ENCODE results near the gene RNASE11. TPM values are rescaled to one million over a fixed set of nuclear protein-coding genes. Genes with fewer than 3 reads are reported as not detected.

RNASE11 gene
- total RNA-seq, 1 experiment from 2014 or later: not detected

GRCh38 chr14:20618271-20618749 lies 30.5 kb upstream of the RNASE11 start:
- TF ChIP-seq CTCF (conservative IDR thresholded peaks at IDR 0.05): no peak
- Histone ChIP-seq H3K14ac (ENCODE audit: insufficient read depth, low read length) (no peak overlapping the region), H3T11ph (ENCODE audit: low read length) (no peak overlapping the region), H3K79me2 (ENCODE audit: insufficient read depth, low read length) (no peaks in the 10 kb centered on the region), H3K9me3 (ENCODE audit: control insufficient read depth, low read depth, low read length) (no peaks in the 10 kb centered on the region), H4K5ac (ENCODE audit: insufficient read length, low read depth, low read length) (no peak overlapping the region), H2AFZ (ENCODE audit: low read length) (no peak overlapping the region), H3K18ac (ENCODE audit: insufficient read length, low read depth, low read length) (no peak overlapping the region), H3K23ac (ENCODE audit: insufficient read length, low read depth, low read length) (no peak overlapping the region), H3K56ac (ENCODE audit: insufficient read length, low read depth, low read length) (no peak overlapping the region), H3K27me3 (ENCODE audit: insufficient read depth, low read length) (no peaks in the 10 kb centered on the region; the same call in 1 of the 2 replicates), H4K8ac (replicated peaks; ENCODE audit: insufficient read length, low read depth, low read length) (no peak overlapping the region), H2BK12ac (ENCODE audit: insufficient read length, low read depth, low read length) (no peak overlapping the region), H3K4me1 (ENCODE audit: insufficient read depth, low read length) (no peaks in the 10 kb centered on the region), H2BK5ac (ENCODE audit: insufficient read length, low read length) (no peak overlapping the region), H3K9ac (ENCODE audit: extremely low read depth, insufficient read length, low read length) (no peak overlapping the region), H2BK120ac (ENCODE audit: low read depth, low read length, poor library complexity, severe bottlenecking) (no peak overlapping the region), H2BK15ac (ENCODE audit: low read depth, low read length) (no peak overlapping the region), H4K91ac (ENCODE audit: insufficient read length, low read depth, low read length) (no peak overlapping the region), H3K79me1 (ENCODE audit: insufficient read depth, low read depth, low read length, poor library complexity, severe bottlenecking) (no peaks in the 10 kb centered on the region), H2AK5ac (ENCODE audit: insufficient read length, low read length) (no peak overlapping the region), H3K27ac (ENCODE audit: insufficient read length, low read depth, low read length) (no peak overlapping the region), H3K4me2 (ENCODE audit: insufficient read depth, insufficient read length, low read length) (no peak overlapping the region), H3K23me2 (ENCODE audit: insufficient read length, low read depth, low read length, poor library complexity, severe bottlenecking) (peaks cover 7% of the 10 kb centered on the region), H4K20me1 (ENCODE audit: control insufficient read depth, insufficient read depth, insufficient read length) (no peaks in the 10 kb centered on the region), H3K4ac (ENCODE audit: low read depth, low read length) (no peak overlapping the region), H2BK20ac (ENCODE audit: low read depth, low read length, poor library complexity, severe bottlenecking) (no peak overlapping the region)
- Mint-ChIP-seq H3K27me3 (ENCODE audit: low read depth) (peaks cover 8% of the 10 kb centered on the region), H3K4me3 (no peak overlapping the region), H3K36me3 (ENCODE audit: insufficient read depth in 1 of 3, low read depth in 3 of 3) (no peaks in the 10 kb centered on the region; a peak in 2 of 7 replicates), H3K4me1 (peaks cover 20% of the 10 kb centered on the region in 2 experiments), H3K27ac (no peak overlapping the region), H3K9me3 (no peaks in the 10 kb centered on the region; a peak in 1 of 5 replicates)
- no peak for DNase-seq
- WGBS (ENCODE audit: extremely low coverage, insufficient read length, low lambda C conversion rate): no CpG with 5 or more reads among the region's 4 CpGs
